Stimulated activated CD8-positive, alpha-beta memory T cell treated with anti-CD3 and anti-CD28 coated beads, Interleukin-2, amount 100 ng/mL, for 48 hours (primary cell): ENCODE results near the gene BAIAP3.

Experiments
- DNase-seq, 2 donors: peaks; one replicate each; pipeline ENCODE4 v3.0.0-alpha.2; 2020; ENCODE audit warnings: low read depth in 2 of 2

BAIAP3 gene

DNA sequence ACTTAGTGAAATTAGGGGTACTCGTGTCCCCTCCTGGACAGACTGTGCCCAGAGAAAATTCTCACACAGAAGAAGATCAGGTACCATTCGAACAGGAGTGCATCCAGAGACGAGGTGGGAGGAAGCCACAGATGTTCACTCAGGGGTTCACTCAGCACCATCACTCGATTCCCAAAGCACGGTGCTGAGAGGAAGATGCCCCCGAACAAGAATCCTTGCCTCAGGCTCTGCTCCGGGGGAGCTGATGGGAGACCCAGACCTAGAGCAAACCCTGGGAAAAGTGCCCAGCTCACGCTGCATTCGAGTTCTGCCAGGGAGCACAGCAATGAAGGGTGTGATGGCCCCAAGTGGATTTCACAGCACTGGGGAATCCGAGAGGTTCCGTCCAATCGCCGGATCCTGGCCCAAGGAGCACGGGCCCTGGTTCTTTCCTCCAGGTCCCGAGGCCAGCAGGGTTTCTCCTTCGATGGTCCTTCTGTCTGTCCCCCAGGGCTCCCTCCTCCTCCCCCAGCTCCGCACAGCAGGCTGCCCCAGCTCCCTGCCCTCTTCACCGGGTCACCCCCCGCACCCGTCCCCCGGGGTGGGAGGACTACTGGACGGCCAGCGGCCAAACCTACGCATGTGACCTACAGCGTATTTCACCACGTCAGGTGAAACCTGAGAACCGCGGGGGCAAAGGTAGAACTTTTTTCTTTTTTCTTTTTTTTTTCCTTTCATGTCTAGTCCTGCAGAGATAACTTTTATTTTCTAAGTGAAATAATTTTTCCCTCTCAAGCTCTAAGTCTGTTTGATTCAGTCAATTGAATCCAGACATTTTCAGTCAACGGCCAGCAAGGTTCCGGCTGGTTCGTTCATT, 34.2 kb upstream of the BAIAP3 start:
- no peak for DNase-seq

DNA sequence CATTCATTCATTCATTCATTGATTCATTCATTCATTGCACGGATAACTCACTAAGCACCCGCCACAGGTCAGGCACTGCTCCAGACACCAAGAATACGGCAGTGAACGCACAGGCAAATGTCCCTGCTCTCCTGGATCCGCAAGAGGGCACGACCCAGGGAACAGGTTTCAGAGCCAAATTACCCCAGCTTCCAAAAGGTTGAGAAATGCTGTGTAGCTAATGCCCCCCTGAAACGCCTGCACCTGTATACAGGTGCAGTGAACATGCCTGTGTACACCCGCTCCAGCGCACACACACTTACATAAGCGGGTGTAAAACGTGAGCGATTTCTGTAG, 33.6 kb upstream of the BAIAP3 start:
- no peak for DNase-seq

DNA sequence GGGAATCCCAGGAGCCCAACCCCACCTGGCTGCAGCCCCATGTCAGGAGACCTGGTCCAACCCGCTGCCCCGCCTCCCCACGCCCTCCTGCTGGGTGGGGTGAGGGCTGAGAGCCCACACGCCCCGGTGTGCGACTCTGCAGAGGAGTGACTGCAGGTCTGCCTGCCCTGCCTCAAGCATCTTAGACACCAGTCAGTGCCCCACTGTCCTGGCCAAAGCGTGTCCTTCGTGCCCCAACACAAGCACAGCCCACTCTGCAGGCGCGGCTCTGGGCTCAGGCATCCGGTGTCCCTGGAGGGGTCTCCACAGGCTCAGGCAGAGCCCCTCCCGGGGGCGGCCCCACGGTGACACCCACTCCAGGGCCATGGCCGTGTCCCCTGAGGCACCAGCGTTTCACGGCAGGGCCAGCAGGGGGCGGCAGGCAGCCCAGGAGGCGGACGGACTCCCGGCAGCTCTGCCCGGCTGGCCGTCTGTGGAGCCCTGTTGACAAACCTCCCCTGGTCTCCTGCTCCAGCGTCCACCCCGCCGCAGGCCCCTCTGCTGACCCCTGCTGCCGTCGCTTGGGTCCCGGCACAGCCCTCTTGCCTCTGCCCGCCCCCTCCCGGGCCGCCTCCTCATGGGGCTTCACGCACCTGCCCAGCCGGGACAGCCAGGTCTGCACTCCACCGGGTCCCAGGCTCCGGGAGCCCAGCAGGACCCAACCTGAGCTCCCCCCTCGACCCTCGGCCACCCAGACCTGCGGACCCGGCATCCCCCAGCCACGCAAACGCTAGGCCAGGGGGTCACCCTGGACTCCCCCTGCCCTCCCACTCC, 32.6 kb upstream of the BAIAP3 start:
- peak; percentile 63 to 68 for DNase-seq

DNA sequence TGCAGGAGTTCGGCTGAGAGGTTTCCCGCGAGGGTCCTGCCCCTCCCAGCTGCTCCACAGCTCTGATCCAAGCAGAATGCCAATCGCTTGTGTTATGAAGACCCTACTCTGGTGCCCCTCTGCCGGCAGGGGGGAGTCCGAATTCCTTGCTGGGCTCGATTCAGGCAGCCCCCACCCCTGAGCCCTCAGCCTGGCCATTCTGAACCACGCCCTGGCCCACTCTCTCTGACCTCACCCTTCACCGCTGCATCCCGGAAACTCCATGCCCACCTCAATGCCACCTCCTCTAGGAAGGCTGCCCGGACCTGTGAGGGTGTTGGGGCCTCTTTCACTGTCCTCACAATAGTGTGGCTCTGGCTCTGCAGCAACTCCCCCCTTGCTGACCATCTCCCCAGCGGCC, 31.9 kb upstream of the BAIAP3 start:
- DNase-seq, result no peak

DNA sequence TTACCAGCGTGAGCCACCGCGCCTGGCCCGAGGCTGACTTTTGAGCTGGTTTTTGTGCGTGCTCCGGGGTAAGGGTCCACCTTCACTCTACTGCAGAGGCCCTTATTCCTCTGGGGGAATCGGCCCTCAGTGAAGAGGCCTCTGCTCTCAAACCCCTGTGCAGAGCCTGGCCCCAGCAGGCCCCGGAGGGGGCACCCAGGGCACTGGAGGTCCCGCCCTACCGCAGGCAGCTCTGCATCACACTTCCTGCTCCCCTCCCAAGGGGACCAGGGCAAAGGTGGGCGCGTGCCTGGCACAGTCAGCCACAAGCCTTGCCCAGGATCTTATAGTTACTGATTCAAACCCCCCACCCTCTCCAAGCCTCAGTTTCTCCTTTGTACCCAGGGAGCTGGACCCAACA, 27.6 kb upstream of the BAIAP3 start:
- DNase-seq, result no peak

DNA sequence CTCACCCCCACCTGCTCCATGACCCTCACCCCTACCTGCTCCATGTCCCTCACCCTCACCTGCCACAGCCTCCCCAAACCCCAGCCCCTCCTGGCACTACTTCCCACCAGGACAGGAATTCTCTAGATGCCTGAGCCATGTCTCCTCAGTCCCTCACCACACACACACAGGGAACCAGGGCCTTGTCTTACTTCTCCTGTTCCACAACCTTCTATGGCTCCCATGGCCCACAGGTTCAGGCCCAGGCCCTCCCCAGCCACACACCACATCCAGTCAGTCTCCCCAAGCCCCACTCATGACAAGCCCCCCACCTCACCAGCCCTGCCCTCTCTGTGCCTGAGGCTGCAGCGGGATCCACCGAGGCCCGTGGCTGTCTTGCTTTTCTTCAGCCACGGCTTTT, 27.1 kb upstream of the BAIAP3 start:
- no peak for DNase-seq

DNA sequence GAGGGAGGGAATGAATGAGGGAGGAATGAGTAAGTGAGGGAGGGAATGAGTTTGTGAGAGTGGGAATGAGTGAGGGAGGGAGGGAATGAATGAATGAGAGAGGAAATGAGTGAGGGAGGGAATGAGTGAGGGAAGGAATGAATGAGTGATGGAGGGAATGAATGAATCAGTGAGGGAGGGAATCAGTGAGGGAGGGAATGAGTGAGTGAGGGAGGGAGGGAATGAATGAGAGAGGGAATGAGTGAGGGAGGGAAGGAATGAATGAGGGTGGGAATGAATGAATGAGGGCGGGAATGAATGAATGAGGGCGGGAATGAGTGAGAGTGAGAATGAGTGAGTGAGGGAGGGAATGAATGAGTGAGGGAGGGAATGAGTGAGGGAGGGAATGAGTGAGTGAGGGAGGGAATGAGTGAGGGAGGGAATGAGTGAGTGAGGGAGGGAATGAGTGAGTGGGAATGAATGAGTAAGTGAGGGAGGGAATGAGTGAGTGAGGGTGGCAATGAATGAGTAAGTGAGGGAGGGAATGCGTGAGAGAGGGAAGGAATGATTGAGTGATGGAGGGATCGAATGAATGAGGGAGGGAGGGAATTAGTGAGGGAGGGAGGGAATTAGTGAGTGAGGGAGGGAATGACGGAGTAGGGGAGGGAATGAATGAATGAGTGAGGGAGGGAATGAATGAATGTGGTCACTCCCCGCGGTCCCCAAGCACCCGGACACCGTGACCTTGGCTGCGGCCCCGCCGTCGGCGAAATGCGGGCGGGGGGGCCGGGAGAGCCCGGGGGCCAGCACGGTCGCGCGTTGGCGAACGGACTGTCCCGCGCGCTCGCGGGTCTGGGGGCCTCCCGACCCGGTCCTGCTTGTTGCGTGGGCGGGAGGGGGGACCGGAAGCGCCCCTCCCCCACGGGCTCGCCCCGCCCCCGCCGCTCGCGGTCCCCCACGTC, 25.1 kb upstream of the BAIAP3 start:
- no peak for DNase-seq

DNA sequence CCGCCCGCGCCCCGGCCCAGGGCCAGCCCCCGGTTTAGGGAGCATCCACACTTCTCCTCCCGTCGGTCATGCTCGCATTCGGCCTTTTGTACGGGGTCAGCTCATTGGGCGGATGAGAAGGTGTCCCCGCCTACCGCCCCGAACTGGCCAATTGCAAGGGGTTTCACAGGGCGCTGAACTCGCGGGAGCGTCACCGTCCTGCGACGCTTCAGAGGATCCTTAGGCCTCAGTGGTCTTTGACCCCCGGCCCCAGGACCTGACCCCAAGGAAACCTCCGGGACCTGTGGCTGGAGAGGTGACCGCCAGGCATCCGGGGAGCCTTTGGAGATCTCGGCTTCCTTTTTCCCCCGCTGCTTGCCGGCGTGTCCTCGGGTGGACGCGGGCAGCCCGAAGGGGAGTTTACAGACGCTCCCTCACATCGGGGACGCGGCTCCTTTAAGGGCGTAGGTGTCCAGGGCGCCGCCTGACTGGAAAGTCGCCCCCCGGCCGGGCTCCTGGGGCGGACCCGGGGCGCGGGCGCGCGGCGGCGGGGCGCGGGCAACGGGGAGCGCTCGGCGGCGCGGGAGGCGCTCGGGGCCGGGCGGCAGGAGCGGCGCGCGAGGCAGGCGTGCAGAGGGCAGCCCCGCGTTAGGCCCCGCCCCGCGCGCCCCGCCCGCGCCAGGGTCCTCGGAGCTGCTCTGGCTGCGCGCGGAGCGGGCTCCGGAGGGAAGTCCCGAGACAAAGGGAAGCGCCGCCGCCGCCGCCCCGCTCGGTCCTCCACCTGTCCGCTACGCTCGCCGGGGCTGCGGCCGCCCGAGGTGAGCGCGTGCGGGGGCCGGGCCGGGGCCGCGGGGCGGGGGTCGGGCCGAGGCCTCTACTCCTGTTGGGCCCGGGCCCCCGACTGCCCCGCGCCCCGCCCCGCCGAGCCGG, 24.2 kb upstream of the BAIAP3 start, which contains the start of gene UBE2I:
UBE2I (plus strand) TSS at position 660 of the 909 bp plus-strand sequence. CDS start 4,395 bp downstream, outside the sequence.
- peak; percentile 94 for DNase-seq

DNA sequence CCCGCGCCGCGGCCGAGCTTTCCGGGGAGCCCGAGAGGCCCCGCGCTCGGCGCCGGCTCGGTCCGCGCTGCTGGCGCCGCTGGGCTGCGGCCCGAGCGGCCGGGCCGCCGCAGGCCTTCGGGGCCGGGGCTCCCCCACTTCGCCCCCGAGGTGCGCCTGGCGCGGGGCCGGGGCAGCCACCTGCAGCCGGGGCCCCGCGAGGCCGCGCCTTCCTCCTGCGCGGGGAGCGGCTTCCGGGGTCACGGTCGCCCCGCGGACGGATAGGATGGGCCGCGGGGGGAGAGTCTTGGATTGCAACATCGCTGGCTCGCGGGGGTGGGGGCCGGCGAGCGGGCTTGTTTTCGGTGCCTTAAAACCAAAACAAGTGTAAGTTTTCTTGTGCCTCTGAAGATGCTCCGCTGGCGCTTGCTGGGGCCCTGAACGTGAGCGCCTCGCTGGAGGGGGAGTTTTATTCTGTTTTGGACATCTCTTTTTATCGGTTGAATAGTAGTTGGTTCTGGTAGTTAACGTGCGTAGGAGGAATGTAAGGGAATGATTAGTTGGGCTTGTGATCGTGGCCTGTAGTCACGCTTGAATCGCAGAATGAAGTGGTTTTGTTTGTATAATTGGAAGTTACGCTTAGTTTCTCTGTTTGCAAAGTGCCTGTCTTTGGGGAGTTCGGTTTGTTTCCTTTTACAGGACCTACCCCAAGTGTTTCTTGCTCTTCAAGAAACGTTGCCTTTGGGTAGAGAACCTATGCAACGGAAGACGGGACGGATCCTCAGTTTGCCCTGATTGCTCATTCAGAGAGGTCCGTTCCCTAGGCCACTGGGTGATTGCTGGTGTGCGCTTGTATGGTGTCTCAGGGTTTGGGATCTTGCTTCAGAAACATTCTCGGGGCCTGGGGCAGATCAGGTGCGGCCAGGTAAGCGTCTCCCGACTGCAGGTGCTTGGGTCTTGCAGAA, 23.3 kb upstream of the BAIAP3 start:
- peak; percentile 45 to 61 for DNase-seq

DNA sequence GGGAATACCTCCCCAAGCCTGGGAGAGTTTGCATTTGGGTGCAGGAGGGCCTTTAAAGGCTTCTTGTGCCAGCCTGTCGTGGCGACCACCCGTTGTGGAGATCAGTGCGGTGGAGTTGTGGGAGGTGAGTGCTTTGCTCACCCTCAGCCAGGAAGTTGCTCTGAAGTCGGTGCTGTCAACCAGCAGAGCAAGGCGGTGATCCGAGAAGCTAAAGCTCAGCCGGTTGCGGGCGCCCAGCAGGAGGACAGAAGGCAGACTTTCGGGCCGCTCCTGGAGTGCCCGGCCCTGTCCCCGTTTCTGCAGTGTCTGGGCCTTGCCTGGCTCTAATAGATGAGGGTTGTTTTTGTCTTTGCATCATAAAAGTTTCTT, 22.6 kb upstream of the BAIAP3 start:
- no peak for DNase-seq

DNA sequence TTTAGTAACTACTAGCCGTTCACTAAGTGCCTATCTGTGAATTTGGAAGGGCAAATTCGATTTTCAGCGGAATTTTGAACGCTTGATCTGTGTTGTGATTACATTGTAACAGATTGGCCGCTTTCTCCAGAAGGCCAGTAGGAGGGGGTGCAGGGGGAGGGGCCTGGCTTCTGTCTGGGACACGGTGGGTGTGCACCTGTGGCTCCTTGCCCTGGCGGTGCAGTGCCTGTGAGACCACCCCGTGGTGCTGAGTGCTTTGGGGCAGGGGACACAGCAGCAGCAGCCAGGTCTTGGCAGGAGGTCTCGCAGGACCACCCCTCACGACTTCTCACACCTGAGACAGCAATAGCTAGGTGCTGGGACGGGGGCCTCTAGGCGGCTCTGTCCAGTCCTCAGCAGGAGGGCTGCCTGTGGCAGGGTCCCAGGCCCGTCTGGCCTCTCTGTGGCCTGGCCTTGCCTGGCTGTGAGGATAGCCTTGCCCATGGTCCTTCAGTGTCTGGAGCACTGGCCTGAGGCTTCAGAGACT, 22.2 kb upstream of the BAIAP3 start:
- no peak for DNase-seq

DNA sequence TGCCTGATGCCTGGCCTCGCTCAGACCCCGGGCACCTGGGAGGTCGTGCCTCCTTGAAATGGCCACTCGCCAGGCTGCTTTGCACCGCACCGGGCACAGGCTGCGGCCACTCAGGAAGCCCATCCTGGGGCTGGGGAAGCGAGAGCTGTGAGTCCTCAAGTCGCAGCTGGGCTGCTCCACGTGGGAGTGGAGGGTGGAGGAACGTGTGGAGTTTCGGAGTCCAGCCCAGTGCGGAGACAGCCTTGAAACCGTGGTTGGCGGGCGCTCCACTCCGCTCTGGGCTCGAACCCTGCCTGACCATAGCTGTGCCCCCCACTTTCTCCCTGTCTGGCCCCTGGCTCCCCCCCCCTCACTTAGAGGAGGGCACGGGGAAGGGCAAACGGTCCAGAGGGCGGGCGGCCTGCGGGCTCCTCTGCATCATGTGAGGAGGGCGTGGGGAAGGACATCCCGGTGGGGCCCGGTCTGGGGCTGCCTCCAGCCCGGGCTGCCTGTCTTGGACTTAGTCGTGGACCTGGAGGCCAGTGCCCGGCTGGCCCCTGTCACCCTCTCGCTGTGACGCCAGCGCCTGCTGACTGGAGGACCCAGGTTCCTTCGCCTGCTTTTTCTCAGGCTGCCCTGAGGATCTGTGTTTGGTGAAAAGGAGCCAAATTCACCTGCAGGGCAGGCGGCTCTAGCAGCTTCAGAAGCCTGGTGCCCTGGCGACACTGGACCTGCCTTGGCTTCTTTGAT, 21.5 kb upstream of the BAIAP3 start:
- no peak for DNase-seq

DNA sequence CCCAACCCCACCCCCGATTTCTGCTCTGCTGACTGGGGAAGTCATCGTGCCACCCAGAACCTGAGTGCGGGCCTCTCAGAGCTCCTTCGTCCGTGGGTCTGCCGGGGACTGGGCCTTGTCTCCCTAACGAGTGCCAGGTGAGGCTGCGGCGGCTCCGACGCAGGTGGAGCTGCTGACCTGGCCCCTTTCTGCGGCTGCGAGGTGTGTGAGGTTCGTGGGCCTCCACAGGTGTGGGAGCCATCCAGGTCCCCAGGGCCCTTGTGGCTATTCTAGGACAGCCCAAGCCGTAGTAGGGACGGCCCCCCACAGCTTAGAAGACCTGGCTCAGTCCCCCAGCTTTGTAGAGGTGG, 21.0 kb upstream of the BAIAP3 start:
- DNase-seq, result no peak

DNA sequence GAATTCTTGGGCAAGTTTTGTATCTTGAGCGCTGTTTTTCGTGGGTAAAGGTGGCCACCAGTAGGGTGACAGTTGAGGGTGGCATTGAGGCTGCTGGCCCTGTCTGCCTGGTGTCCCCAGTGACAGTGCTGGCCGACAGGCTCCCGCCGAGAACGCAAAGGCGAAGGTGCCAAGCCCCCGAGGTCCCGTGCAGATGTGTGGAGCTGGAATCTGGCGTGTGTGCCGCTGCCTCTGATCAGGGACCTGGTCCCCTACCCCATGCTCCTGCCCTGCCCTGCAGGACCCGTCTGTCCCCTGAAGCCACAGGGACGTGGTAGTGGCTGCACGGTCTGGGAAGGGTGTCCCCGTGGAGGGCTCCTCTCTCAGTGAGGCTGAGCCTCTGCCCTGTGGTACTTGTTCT, 20.5 kb upstream of the BAIAP3 start:
- DNase-seq, result no peak

DNA sequence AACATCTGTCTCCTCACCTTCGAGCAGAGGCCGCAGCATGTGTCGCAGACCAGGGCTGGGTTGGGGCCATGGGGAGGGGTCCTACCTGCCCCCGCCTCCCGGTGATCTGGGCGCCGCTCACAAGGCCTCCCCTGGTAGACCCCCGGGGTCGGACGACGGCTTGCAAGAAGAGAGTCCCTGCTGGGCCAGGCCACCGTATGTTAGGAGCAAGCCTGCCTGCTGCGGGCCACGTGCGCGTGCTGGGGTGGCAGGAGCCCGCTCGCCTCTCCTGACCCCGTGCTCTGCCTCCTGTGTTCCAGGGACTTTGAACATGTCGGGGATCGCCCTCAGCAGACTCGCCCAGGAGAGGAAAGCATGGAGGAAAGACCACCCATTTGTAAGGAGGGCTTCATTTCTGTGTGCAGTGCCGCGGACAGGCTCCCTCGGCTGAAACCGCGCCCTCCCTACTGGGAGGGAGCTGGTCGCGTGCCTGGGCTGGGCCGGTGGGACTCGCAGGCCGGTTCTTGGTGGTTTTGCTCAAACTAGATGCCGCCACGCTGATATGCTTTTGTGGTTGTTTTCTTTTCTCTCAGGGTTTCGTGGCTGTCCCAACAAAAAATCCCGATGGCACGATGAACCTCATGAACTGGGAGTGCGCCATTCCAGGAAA, 19.6 kb upstream of the BAIAP3 start:
- DNase-seq, result no peak

DNA sequence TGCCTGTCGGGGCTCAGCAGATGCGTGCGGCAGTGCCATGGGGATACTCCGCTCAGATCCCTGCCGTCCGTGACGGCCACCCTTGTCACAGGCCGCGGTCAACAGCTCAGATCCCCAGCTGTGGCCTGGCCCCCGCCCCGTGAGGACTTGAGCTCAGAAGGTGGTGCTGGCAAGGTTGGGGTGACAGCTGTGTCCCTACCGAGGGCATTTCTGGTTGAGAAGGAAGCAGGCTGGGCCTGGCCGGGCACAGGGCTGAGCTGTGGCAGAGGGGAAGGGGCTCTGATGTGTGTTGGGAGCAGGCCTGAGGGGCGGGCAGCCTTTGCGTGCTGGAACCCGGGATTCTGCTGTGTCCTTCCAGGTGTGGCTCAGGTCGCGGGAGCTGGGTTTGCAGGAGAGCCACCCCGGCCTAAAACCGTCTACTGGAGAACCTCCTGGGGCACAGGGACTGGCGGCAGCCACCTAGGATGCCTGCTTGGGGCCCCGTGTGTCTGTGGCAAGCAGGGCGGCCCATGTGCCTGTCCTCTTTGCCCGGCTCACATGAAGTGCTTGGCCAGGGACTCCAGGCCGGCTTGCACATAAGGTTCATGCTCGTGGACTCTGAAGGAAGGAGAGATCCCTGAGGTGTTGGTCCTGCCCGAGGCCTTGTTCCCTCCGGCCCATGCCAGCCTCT, 18.9 kb upstream of the BAIAP3 start:
- no peak for DNase-seq

DNA sequence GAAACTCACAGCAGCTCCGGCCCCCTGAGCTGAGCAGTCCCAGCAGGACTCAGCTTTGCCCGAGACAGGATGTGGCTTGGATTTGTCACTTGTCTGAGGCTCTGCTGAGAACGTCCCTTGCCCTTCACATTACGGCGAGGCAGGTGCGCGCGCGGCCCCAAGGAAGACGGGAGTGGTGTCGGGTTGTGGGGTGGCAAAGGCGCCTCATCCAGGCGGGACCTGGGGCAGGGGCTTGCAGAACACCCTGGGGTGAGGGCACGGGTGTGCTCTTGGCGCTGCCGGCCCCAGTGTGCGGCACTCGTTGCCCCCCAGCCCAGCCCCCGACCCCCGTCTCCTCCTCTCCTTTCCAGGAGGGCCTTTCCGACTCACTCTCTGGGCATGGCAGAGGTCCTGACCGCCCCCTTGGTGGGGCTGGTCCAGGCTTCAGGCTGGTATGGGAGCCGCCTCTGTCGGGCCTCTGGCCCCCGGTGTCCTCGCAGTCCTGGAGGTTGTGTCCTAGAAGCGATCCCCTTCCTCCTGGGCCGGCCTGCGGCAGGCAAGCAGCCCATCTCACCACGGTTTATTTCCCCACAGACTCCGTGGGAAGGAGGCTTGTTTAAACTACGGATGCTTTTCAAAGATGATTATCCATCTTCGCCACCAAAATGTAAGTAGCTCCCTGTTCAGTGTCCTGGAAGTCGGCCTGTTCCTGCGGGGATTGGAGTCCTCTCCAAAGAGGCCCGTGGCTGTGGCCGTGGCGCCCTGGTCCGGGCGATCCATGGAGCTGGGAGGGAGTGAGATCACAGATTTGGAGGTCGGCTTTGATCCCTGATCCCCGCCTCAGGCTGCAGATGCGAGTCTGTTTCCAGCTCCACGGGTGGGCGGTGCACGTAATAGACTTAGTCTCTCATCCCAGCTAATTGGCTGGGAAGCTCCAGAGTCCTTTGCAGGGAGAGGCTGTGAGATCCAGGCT, 18.1 kb upstream of the BAIAP3 start:
- DNase-seq, result no peak
